ENCODE results near the gene HLA-DPA1.

- TF ChIP-seq, protein P1, sequence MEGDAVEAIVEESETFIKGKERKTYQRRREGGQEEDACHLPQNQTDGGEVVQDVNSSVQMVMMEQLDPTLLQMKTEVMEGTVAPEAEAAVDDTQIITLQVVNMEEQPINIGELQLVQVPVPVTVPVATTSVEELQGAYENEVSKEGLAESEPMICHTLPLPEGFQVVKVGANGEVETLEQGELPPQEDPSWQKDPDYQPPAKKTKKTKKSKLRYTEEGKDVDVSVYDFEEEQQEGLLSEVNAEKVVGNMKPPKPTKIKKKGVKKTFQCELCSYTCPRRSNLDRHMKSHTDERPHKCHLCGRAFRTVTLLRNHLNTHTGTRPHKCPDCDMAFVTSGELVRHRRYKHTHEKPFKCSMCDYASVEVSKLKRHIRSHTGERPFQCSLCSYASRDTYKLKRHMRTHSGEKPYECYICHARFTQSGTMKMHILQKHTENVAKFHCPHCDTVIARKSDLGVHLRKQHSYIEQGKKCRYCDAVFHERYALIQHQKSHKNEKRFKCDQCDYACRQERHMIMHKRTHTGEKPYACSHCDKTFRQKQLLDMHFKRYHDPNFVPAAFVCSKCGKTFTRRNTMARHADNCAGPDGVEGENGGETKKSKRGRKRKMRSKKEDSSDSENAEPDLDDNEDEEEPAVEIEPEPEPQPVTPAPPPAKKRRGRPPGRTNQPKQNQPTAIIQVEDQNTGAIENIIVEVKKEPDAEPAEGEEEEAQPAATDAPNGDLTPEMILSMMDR (IDR thresholded peaks at IDR 0.05) = no peak
- peak in 2 of 3 donors; percentile 33 to 59 for TF ChIP-seq POLR2AphosphoS5 (IDR thresholded peaks at IDR 0.05)
- no peak for TF ChIP-seq EP300 (IDR thresholded peaks at IDR 0.05; ENCODE audit: low read depth)
Measured at GRCh38 chr6:33080127-33081089, 7.0 kb upstream of the HLA-DPA1 start.
